Glomerular visceral epithelial cell (primary cell): ENCODE measurements around the gene CFAP99.
"Not testable (repeated sequence)": the region's sequence is repeated elsewhere in the genome, so short reads cannot be mapped to it uniquely, and the experiment has no call there.

Experiments used
- DNase-seq: peaks from one replicate; pipeline ENCODE4 v3.0.0-alpha.2; 2016; ENCODE audit errors: extremely low spot score

Gene CFAP99

GRCh38 chr4:2446656-2447564 is 28.2 kb downstream of the CFAP99 start:
- DNase-seq = no peak

- no peak for DNase-seq
Observed at GRCh38 chr4:2448589-2448988, 29.8 kb downstream of the CFAP99 start.

GRCh38 chr4:2449051-2449450 is 30.3 kb downstream of the CFAP99 start:
- no peak for DNase-seq

GRCh38 chr4:2449511-2450392 is 31.0 kb downstream of the CFAP99 start:
- no peak for DNase-seq

GRCh38 chr4:2450394-2451035 is 31.8 kb downstream of the CFAP99 start:
- no peak for DNase-seq

GRCh38 chr4:2451036-2451520 is 32.3 kb downstream of the CFAP99 start:
- no peak for DNase-seq

- no peak for DNase-seq
Observed at GRCh38 chr4:2451821-2452785, 33.3 kb downstream of the CFAP99 start.

GRCh38 chr4:2457481-2458295 is 38.9 kb downstream of the CFAP99 start:
- no peak for DNase-seq

- no peak for DNase-seq
Observed at GRCh38 chr4:2458546-2459491, 40.1 kb downstream of the CFAP99 start.

GRCh38 chr4:2459589-2460349 is 41.0 kb downstream of the CFAP99 start:
- no peak for DNase-seq

GRCh38 chr4:2461246-2461960 is 42.6 kb downstream of the CFAP99 start:
- DNase-seq = no peak

- DNase-seq = peak; percentile 72
Observed at GRCh38 chr4:2462218-2462991, 43.6 kb downstream of the CFAP99 start.

GRCh38 chr4:2462992-2463762 is 44.4 kb downstream of the CFAP99 start:
- no peak for DNase-seq

GRCh38 chr4:2465032-2465431 is 46.3 kb downstream of the CFAP99 start:
- DNase-seq = no peak

- not testable (repeated sequence) for DNase-seq
Observed at GRCh38 chr4:2465544-2465943, 46.8 kb downstream of the CFAP99 start.
